NOMO-1 treated with DMSO at 0.1 percent for 48 hours (cell line): ENCODE results near the gene SNORC.

ENCODE experiments used
- DNase-seq: peaks from one replicate; lab custom pipeline; 2025; ENCODE audit not compliant: unreplicated experiment; lab: John Stamatoyannopoulos, UW

SNORC gene

DNA sequence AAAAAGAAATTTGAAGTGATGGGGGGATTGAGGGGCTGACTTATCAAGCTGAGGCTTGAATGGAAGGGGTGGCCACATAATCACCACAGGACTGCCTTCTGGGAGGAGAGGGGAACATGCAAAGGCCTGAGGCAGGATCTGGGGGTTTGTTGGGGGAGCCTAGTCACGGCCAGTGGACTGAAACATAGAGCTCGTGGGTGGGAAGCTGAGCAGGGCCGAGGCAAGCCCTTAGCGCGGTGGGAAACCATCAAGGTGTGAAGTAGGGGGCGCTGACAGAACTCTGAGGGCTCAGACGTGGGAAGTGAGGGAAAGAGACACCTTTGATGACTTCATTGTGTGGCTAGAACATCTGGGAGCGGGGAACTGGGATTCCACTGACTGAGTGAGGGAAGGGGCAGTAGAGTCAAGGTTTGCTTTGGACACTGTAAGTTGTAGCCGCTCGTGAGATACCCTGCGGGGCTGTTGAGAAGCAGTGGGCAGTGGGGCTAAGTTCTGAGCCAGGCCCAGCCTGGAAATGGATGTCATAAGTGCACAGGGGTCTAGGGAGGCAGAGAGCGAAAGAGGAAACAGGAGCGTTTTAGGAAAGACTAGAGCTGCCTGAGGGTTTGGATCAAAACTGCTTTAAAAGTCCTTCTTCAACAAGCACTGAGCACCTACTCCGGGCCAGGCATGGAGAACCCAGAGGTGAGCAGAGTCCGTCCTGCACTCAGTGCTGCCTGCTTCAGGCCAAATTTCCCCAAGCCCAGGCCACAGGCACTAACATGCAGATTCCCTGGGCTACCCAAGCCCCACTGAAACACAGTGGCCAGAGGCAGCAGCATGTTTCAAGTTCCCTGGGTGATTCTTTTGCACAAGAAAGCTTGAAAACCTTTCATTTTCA, 686 bp upstream of the SNORC start:
- DNase-seq, result no peak

DNA sequence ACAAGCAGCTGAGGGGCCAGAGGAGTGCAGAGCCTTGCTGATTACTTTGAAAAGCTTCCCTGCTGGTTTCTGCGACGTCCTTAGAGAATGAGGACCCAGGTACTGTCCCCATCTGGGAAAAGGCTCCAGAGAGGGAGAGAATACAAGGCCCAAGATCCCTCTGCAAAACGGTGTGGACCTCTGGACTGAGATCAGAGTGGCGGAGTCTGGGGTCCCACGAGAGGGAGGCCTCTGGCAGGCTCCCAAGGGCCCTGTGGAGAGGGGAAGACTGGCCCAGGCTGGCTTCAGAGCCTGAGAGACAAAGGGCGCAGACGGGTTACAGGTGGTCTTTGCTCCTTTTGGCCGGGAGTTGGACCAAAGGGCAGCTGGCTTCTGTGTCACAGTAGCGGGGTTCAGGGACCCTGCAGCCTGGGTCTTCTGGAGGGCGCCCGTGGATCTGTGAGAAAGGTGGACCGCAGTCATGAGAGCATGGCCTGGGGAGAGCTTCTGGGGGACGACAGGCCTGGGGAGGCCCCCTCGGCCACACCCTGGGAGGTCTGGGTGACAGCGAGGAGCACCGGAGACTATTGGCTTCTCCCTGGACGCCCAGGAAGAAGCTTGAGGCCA, 805 bp downstream of the SNORC start:
- no peak for DNase-seq

DNA sequence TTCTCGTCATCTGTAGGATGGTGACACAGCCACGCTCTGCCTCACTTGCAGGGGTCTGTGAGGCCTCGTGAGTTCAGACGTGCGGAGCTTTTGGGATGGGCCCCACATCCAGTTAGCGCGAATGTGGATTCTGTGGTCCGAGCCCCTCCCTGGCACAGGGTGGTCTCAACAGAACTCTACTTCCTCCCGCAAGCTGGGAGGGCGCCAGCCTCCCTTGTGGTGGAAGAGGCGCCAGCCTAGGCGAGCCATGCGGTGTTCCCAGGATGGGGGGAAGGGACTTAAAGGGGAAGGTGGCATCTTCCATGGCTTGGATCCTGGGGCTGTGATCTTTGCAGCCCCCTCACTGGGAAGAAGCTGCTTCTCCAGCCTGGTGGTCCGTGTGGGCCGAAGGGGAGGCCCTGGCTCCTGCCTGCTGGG, 1.4 kb downstream of the SNORC start:
- DNase-seq, result no peak

DNA sequence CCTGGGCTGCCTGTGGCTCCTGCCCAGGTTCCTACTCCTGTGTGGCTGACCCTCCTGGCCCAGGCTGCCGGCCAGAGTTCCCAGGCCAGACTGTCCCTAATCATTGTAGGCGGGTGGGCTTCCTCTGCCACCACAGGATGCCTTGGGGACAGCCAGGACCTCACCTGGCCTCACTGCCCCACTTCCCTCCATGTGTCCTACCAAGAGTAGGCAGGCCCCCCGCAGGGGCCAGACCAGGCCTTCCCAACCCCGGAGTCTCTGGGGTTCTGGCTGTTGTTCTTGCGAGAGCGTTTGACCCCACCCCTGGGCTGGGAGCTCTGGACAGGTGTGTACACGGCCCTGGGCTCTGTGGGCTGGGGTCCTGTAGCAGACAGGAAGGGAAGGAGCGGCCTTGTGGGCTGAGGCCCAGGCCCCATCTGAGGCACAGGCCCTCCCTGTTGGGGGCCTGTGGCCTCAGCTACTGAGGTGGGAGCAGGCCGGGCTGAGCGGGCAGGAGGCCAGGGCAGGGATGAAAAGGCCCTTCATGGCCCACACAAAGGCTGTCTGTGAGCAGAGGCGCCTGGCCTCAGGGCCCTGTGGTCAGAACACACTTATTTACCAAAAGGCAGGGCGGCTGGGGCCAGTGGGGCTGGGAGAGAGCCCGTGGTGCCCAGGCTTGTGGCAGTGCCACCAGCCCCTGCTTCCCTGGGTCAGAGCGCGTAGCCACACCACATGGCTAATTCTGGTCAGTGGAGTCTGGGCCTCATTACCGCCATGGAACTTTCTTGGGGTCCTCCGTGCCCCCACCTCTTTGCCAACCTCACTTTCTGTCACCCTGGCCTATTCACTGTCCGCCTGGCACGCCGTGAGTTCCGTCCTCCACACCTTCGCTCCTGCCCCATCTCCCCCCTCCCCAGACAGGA, 2.0 kb downstream of the SNORC start:
- no peak for DNase-seq

DNA sequence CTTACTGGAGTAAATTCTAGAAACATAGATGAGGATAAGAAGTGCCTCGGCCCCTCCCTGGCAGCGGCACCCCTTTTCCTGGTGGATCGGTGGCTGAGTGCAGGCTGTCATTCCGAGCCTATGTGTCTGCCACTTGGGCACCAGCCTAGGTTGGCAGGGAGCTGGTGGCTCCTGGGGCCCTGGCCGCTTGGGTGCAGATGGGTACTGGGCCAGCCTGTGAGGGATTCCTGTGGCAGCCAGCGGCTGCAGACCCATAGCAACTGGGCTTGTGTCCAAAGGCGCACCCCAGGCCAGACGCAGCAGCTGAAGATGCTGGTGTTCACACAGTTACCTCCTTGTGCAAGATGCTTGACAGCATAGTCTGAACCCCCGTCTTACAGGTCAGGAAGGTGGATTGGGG, 2.8 kb downstream of the SNORC start:
- DNase-seq, result no peak

- DNase-seq, result no peak
These were observed 3.3 kb downstream of the SNORC start for GRCh38 chr2:232873292-232873908.

DNA sequence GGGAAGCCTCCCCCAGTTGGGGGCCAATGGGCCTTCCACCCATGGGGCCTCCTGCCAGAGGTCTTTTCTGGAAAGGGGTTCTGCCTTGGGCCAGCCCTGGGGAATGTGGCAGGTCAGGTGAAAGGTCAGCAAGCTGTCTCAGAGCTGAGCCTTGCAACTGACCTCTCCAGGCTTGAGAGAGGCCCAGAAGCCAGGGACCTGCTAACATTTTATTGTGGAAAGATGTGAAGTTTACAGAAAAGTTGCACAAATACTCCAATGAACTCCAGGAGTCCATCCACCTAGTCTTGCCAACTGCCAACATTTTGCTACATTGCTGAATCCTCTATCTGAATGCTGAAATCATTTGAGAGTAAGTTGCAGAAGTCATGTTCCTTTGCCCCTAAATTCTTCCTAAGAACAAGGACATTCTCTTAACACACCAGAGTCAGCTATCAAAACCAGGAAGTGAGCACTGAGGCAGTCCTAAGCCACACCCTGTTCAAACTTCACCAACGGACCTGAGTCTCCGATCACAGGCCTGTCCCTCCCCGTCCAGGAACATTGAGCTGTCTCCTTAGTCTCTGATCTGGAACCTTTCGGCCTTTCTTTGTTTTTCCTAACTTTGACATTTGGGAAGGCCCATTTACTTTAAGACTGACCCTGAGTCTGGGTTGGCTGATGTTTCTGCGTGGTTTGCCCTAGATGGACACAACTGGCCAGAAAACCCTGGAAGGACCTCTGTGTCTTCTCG, 4.0 kb downstream of the SNORC start:
- DNase-seq, result peak; percentile 91

DNA sequence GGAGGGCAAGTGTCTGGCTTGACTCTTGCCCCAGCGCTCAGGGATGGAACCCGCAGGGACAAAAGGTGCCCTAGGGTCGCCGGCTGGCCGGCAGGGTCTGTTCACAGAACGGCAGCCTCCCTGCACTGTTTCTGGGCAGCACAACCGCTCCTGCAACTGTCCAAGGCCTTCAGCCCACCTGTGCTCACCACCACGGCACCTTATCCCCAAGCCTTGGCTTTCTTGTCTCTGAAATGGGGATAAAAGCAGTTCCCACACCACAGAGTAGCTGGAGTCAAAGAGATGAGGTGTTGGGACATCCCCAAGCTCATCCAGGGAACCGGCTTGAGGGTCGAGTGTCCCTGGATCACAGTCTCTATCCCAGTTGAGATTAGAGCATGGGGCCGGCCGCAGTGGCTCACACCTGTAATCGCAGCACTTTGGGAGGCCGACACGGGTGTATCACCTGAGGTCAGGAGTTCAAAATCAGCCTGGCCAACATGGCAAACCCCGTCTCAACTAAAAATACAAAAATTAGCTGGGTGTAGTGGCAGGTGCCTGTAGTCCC, 4.7 kb downstream of the SNORC start:
- no peak for DNase-seq

DNA sequence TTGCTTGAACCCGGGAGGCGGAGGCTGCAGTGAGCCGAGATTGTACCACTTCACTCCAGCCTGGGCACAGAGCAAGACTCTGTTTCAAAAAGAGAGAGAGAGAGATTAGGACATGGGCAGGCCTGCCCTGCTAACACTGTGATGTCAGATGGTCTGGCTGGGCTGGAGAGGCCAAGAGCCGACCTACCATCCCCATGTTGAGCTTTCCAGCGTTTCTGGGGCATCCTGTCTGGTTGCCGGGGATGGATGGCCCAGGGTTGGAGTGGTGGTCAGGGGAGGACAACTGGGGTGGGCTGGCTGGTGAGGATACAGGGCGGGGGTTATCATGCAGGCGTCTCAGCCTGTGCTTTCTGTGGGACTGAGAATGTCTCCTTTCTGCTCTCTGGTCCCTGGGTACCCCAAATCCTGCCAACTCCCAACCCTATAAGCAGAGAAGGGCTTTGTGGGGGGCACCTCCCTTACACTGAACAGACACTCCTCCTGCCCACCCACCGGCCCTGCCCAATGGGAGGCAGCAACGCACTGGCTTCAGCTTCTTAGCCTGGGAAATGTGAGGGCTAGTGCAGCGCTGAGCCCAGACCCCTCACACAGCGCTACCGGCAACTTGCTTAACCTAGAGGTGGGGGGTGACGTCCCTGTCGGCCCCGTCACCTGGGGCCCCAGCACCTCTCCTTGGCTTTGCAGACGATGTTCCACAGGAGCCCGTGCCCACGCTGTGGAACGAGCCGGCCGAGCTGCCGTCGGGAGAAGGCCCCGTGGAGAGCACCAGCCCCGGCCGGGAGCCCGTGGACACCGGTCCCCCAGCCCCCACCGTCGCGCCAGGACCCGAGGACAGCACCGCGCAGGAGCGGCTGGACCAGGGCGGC, 5.4 kb downstream of the SNORC start:
- DNase-seq, result no peak

DNA sequence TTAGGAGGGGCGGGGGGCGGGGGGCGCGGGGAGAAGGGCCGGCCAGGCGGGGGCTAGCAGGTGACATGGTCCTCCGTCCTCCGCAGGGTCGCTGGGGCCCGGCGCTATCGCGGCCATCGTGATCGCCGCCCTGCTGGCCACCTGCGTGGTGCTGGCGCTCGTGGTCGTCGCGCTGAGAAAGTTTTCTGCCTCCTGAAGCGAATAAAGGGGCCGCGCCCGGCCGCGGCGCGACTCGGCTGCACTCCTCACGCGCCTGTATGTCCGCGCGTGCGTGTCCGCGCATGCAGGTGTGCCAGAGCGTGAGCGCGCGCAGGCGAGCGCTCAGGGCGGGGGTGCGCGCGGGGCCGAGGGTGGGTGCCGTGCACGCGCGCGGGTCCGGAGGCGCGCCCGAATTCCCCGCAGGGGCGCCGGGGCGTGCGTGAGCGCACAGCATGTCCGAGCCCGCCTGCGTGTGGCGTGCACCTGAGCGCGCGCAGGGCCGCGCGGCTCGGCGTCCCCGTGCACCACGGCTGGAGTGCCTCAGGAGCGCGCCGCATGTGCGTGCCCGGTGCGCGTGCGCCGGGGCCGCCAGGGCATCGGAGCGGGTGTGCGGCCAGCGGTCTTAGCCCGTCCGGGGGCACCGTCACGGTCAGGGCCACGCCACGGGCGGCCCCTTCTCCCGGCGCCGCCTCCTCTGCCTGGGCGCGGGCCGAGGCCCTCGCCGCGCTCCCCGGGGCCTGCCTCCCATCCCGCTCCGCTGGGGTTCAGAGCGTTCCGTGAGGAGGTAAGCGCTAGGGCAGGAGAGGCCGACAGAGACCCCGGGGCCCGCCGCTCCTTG, 6.3 kb downstream of the SNORC start:
- peak; percentile 15 for DNase-seq

- no peak for DNase-seq
These were observed 6.9 kb downstream of the SNORC start for GRCh38 chr2:232876978-232877441.

GRCh38 chr2:232877940-232878511, 8.0 kb downstream of the SNORC start:
- DNase-seq, result no peak

- no peak for DNase-seq
These were observed 9.0 kb downstream of the SNORC start for GRCh38 chr2:232878855-232879617.

DNA sequence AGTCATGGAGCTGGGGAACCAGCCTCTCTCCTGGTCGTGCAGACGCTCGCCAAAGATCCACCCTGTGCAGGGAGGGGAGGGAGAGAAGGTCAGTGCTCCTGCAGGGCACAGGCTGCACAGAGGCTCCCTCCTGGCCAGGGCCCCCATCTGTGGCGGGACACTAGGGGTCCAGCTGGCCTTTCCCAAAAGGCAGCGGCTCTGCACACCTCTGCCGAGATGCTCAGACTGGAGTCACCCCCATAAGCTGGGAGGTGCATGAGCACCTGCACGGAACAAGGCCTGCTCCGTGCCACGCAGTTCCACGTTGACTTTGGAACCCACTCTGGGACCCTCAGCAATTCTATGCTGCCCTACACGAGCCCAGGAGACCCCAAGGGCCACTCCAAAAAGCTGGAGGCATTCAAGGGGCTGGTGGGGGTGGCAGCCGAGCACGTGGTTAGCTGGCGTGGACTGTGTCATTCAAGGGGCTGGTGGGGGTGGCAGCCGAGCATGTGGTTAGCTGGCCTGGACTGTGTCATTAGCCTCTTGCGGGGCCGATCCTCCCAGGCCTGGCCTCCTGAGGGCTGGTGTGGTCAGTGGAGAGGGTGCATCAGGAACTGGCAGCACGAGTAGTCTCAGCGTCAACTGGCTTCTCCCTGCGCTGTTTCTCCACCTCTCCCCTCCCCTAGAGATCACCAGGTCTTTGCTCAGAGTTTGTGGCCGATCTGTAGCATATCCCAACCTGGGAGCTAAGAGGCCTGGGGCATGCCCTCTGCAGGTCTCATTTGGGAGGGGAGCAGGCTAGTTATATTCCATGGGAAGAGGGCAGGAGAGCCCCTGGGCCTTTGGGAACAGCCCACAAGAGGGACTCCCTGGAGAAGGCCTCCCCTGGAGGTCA, 9.8 kb downstream of the SNORC start:
- DNase-seq, result no peak

GRCh38 chr2:232880764-232881351, 10.8 kb downstream of the SNORC start:
- no peak for DNase-seq

DNA sequence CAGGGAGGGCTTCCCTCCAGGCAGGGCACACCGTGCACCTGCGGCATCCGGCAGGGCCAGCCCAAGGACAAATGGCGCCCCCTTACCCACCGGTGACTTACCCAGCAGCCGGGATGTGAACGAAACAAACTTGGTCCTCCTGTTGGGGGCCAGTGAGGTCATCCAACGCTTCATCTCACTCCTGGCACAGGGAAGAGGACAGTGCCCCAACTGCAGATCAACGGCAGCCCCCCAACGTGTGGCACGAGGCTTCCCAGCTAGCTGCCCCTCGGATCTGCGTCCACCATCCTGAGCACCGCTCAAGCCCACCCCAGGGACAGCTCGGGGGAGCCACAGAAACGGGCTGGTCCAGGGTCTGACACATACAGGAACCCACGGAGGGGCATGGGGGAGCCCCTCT, 12.0 kb downstream of the SNORC start:
- DNase-seq, result no peak
